Measurements from ENCODE around the gene PRKN. TPM values are rescaled to one million over a fixed set of nuclear protein-coding genes. Genes with fewer than 3 reads are reported as not detected.

Gene PRKN
- total and polyA plus RNA-seq, 9 of the 15 experiments (the other 6 are each of a cell fraction or from before 2014, with no cell fraction given): 0.03 to 0.96 (median 0.15) TPM; not detected in 2

DNA sequence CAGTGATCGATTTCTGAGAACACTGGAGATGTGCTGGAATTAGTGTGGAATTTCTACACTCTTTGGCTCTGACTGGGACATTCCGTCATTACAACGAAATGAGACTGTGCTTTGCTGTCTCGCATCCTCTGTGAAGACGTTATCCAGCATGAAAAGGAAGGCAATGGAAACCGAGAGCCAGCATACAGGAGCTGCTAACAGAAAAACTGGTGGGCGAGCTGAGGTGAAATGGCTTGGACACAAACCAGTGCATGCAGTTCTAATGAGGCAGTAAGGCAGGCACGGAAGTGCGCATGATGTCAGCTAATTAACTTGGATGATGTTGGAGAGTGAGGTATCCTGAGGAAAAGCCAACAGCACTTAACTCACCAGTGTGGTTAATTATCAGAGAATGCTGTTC, 1250.9 kb downstream of the PRKN start:
- Histone ChIP-seq H3K4me1 (replicated peaks in 1 of 2; ENCODE audit: control insufficient read depth in 2 of 2, insufficient read depth in 2 of 2, low read length in 2 of 2) (no peaks in the 10 kb centered on the region), H3K9me1 (ENCODE audit: control insufficient read depth, insufficient read depth, low read length) (no peaks in the 10 kb centered on the region), H2AFZ (ENCODE audit: low read depth, low read length) (no peak overlapping the region), H3K27me3 (ENCODE audit: control insufficient read depth in 2 of 2, insufficient read depth in 2 of 2, low read length in 2 of 2) (peaks cover 21 to 32% of the 10 kb centered on the region in 2 experiments), H3K79me2 (ENCODE audit: control insufficient read depth, insufficient read depth, low read length) (no peaks in the 10 kb centered on the region), H3K4me3 (no peak overlapping the region), H3K27ac (ENCODE audit: extremely low read depth, low read depth, low read length) (no peak overlapping the region), H3K4me2 (ENCODE audit: insufficient read depth, low read length) (no peak overlapping the region), H3K36me3 (ENCODE audit: control insufficient read depth, insufficient read depth, low read length) (no peaks in the 10 kb centered on the region), H3K9me3 (replicated peaks; ENCODE audit: control insufficient read depth, insufficient read depth, low read depth, low read length) (no peaks in the 10 kb centered on the region), H4K20me1 (replicated peaks; ENCODE audit: control insufficient read depth, insufficient read depth, low read length) (no peaks in the 10 kb centered on the region), H3K9ac (ENCODE audit: insufficient read depth in 1 of 2, low read depth in 2 of 2, low read length in 2 of 2) (no peak overlapping the region)
- ChIA-PET CTCF (ENCODE audit: low intra/inter-chr PET ratio) (no interaction called here), POLR2A (interaction anchor here (0.6 kb wide), 1 partner anchor 1870 kb away, joined by 3 read pairs; no protein-coding TSS in a partner anchor)
- FAIRE-seq (no peak), DNase-seq (ENCODE audit: extremely low read depth in 1 of 4, low spot score in 3 of 4) (no peak), ATAC-seq (no peak)
- in situ Hi-C loops (cut with MboI) (no loop called here), intact Hi-C loops (cut with micrococcal nuclease) (no loop called here)
- WGBS (ENCODE audit: insufficient coverage, low coverage, missing lambda C conversion rate): 3% methylated on average over 9 of the region's 9 CpGs
- BruUV-seq (replicated peaks): no TSS peak
- TF ChIP-seq CBX2 (IDR thresholded peaks at IDR 0.05; ENCODE audit: insufficient read depth, low read length, poor library complexity, severe bottlenecking) (peak; percentile 65), CTBP1 (IDR thresholded peaks at IDR 0.05; ENCODE audit: borderline replicate concordance) (no peak), CBX8 (IDR thresholded peaks at IDR 0.05; ENCODE audit: borderline replicate concordance, extremely low read depth, low read depth, low read length, poor library complexity, severe bottlenecking) (peak; percentile 80)

DNA sequence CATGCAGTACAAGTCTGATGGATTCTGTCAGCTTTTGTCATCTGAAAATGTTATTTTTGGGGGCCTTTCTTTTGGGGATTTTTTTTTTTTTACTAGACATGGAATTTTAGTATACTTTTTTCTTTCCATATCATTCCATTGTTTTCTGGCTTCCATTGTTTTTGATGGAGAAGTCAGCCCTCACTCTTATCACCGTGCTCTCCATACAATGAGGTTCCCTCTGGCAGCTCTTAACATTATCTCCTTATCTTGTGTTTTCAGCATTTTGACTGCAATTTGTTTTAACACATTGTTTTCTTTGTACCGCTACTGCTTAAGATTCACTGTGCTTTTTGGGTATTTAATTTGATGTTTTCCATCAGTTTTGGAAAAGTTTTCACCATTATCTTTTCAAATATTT, 1262.2 kb downstream of the PRKN start:
- Histone ChIP-seq H4K20me1 (replicated peaks; ENCODE audit: control insufficient read depth, insufficient read depth, low read length) (no peaks in the 10 kb centered on the region), H3K36me3 (ENCODE audit: control insufficient read depth, insufficient read depth, low read length) (no peaks in the 10 kb centered on the region), H3K27ac (ENCODE audit: extremely low read depth, low read depth, low read length) (no peak overlapping the region), H3K4me1 (replicated peaks in 1 of 2; ENCODE audit: control insufficient read depth in 2 of 2, insufficient read depth in 2 of 2, low read length in 2 of 2) (no peaks in the 10 kb centered on the region), H3K9me3 (replicated peaks; ENCODE audit: control insufficient read depth, insufficient read depth, low read depth, low read length) (no peaks in the 10 kb centered on the region), H3K4me3 (no peak overlapping the region), H3K9ac (ENCODE audit: insufficient read depth in 1 of 2, low read depth in 2 of 2, low read length in 2 of 2) (no peak overlapping the region), H3K4me2 (ENCODE audit: insufficient read depth, low read length) (no peak overlapping the region), H3K27me3 (ENCODE audit: control insufficient read depth in 2 of 2, insufficient read depth in 2 of 2, low read length in 2 of 2) (no peaks in the 10 kb centered on the region; a peak in 2 of 5 replicates), H2AFZ (ENCODE audit: low read depth, low read length) (no peak overlapping the region), H3K9me1 (ENCODE audit: control insufficient read depth, insufficient read depth, low read length) (no peaks in the 10 kb centered on the region), H3K79me2 (ENCODE audit: control insufficient read depth, insufficient read depth, low read length) (no peaks in the 10 kb centered on the region)
- no TSS peak for BruUV-seq (replicated peaks)
- ChIA-PET POLR2A (interaction anchor here (1.1 kb wide), 1 partner anchor 26 kb away, joined by 3 read pairs; no protein-coding TSS in a partner anchor), CTCF (ENCODE audit: low intra/inter-chr PET ratio) (no interaction called here)
- WGBS (ENCODE audit: insufficient coverage, low coverage, missing lambda C conversion rate): 4% methylated on average over 2 of the region's 2 CpGs
- no peak for FAIRE-seq
- no peak for ATAC-seq
- DNase-seq (ENCODE audit: extremely low read depth in 1 of 4, low spot score in 3 of 4): no peak
- in situ Hi-C loops (cut with MboI) (no loop called here), intact Hi-C loops (cut with micrococcal nuclease) (no loop called here)
- TF ChIP-seq ARNT (IDR thresholded peaks at IDR 0.05): no peak
- TF ChIP-seq HES1 (IDR thresholded peaks at IDR 0.05; ENCODE audit: low read depth): no peak
- no peak for TF ChIP-seq JUNB (CRISPR knock-in tag; conservative IDR thresholded peaks at IDR 0.05)
- TF ChIP-seq, protein P1, sequence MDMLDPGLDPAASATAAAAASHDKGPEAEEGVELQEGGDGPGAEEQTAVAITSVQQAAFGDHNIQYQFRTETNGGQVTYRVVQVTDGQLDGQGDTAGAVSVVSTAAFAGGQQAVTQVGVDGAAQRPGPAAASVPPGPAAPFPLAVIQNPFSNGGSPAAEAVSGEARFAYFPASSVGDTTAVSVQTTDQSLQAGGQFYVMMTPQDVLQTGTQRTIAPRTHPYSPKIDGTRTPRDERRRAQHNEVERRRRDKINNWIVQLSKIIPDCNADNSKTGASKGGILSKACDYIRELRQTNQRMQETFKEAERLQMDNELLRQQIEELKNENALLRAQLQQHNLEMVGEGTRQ (CRISPR knock-in tag; IDR thresholded peaks at IDR 0.05): no peak
- no peak for TF ChIP-seq CHD2 (IDR thresholded peaks at IDR 0.05; ENCODE audit: low read depth, low read length)
